SK-N-SH (cell line): ENCODE measurements around the gene LPP. TPM values are rescaled to one million over a fixed set of nuclear protein-coding genes. Genes with fewer than 3 reads are reported as not detected.

ENCODE experiments used
- CTCF ChIA-PET: fragments of 300-600, 350-600 bp; formaldehyde crosslinking; extraction: SDS; loops from one replicate; lab custom pipeline; 2021; lab: Yijun Ruan, JAX
- POLR2A ChIA-PET: fragments of 350-600 bp; sonication (Branson Sonifier 250); formaldehyde crosslinking; extraction: SDS; loops from one replicate; lab custom pipeline; 2020; ENCODE audit warnings: antibody characterized with exemption, inconsistent platforms; lab: Yijun Ruan, JAX
- DNase-seq: peaks from one replicate; pipeline ENCODE4 v3.0.0; 2012
- H2AFZ ChIP-seq: fragments of 200-600 bp; sonication (generic); 2 replicates; pipeline ENCODE4 v1.8.1; 2016; ENCODE audit warnings: antibody characterized with exemption, mild to moderate bottlenecking, low read depth
- H3F3A ChIP-seq: fragments of 200-600 bp; sonication (generic); replicated peaks from 2 replicates; pipeline ENCODE3; 2016; ENCODE audit warnings: antibody characterized with exemption, mild to moderate bottlenecking; ENCODE audit not compliant: insufficient read depth
- H3K27ac ChIP-seq, 2 experiments: fragments of 200-500 bp in 1 of 2; fragments of 200-600 bp in 1 of 2; sonication (Bioruptor generic) in 1 of 2; sonication (generic), shearing (Covaris generic) in 1 of 2; 2 replicates each; pipeline versions ENCODE4 v1.5.1 to v1.6.1; 2014 to 2016; ENCODE audit warnings: low read depth in 2 of 2, inconsistent platforms in 1 of 2, low read length in 1 of 2, mild to moderate bottlenecking in 1 of 2, mixed read lengths in 1 of 2
- H3K27me3 ChIP-seq: fragments of 200-600 bp; sonication (generic), shearing (Covaris generic); 2 replicates; pipeline ENCODE4 v1.6.1; 2016; ENCODE audit warnings: mixed run types; ENCODE audit not compliant: insufficient read depth
- H3K36me3 ChIP-seq, 2 experiments: fragments of 200-500 bp in 1 of 2; fragments of 200-600 bp in 1 of 2; sonication (Bioruptor generic) in 1 of 2; sonication (generic) in 1 of 2; replicated peaks in 1 of 2; 2 replicates each; pipeline versions ENCODE3 to v1.5.1; 2014 to 2016; ENCODE audit warnings: low read length in 1 of 2, mild to moderate bottlenecking in 1 of 2; ENCODE audit not compliant: insufficient read depth in 2 of 2, control insufficient read depth in 1 of 2
- H3K4me1 ChIP-seq, 2 experiments: fragments of 200-500 bp in 1 of 2; fragments of 200-600 bp in 1 of 2; sonication (Bioruptor generic) in 1 of 2; sonication (generic), shearing (Covaris generic) in 1 of 2; 2 replicates each; pipeline versions ENCODE4 v1.5.1 to v1.6.1; 2014 to 2016; ENCODE audit warnings: low read depth in 1 of 2, low read length in 1 of 2, mixed run types in 1 of 2; ENCODE audit not compliant: insufficient read depth in 2 of 2, control insufficient read depth in 1 of 2
- H3K4me2 ChIP-seq: fragments of 200-600 bp; sonication (generic), shearing (Covaris generic); 2 replicates; pipeline ENCODE4 v1.6.1; 2017; ENCODE audit warnings: mixed run types
- H3K4me3 ChIP-seq, 2 experiments: fragments of 200-500 bp in 1 of 2; fragments of 200-600 bp in 1 of 2; sonication (Bioruptor generic) in 1 of 2; sonication (generic), shearing (Covaris generic) in 1 of 2; 2 replicates each; pipeline versions ENCODE4 v1.5.1 to v1.8.1; 2014 to 2016; ENCODE audit warnings: low read depth in 2 of 2, inconsistent platforms in 1 of 2, low read length in 1 of 2, mild to moderate bottlenecking in 1 of 2, mixed read lengths in 1 of 2, moderate library complexity in 1 of 2
- H3K79me2 ChIP-seq: fragments of 200-600 bp; sonication (generic); 2 replicates; pipeline ENCODE4 v1.8.1; 2017; ENCODE audit warnings: mild to moderate bottlenecking; ENCODE audit not compliant: insufficient read depth
- H3K9ac ChIP-seq: fragments of 200-600 bp; sonication (generic); 2 replicates; pipeline ENCODE4 v1.6.1; 2017; ENCODE audit warnings: mixed run types
- H3K9me2 ChIP-seq: fragments of 200-600 bp; sonication (generic); 2 replicates; pipeline ENCODE4 v1.6.1; 2017; ENCODE audit warnings: mixed run types
- H3K9me3 ChIP-seq: fragments of 200-600 bp; sonication (generic); 2 replicates; pipeline ENCODE4 v1.6.1; 2017; ENCODE audit warnings: mixed run types, mild to moderate bottlenecking, moderate library complexity
- H4K20me1 ChIP-seq: fragments of 200-600 bp; sonication (generic); 2 replicates; pipeline ENCODE4 v1.6.1; 2017; ENCODE audit warnings: mild to moderate bottlenecking, mixed run types; ENCODE audit not compliant: insufficient read depth
- CTCF ChIP-seq: fragments of 200-600 bp; sonication (generic); IDR thresholded peaks from 2 replicates; pipeline ENCODE4 v1.6.1; 2017; ENCODE audit warnings: antibody characterized with exemption, mild to moderate bottlenecking, moderate library complexity
- EZH2phosphoT487 ChIP-seq: fragments of 200-600 bp; sonication (generic); IDR thresholded peaks from 2 replicates; pipeline ENCODE4 v1.6.1; 2017; ENCODE audit warnings: low read depth, mixed run types, mild to moderate bottlenecking, antibody characterized with exemption, moderate library complexity, borderline replicate concordance
- FOSL2 ChIP-seq: IDR thresholded peaks from 2 replicates; pipeline ENCODE4 v1.4.0; 2012; ENCODE audit warnings: low read depth, mild to moderate bottlenecking, moderate library complexity, borderline replicate concordance
- FOXJ3 ChIP-seq: sonication (generic); formaldehyde crosslinking; IDR thresholded peaks from 2 replicates; pipeline ENCODE4 v1.5.1; 2020; ENCODE audit warnings: mild to moderate bottlenecking, missing genetic modification reagents
- FOXM1 ChIP-seq: IDR thresholded peaks from 2 replicates; pipeline ENCODE4 v1.4.0; 2012; ENCODE audit warnings: low read depth, mild to moderate bottlenecking
- GABPA ChIP-seq: IDR thresholded peaks from 2 replicates; pipeline ENCODE4 v1.4.0; 2012; ENCODE audit warnings: low read depth, mild to moderate bottlenecking
- IRF3 ChIP-seq: fragments of 150-350 bp; IDR thresholded peaks from 2 replicates; pipeline ENCODE4 v1.6.1; 2016; ENCODE audit warnings: mild to moderate bottlenecking, low read depth, low read length
- MAX ChIP-seq: IDR thresholded peaks from 2 replicates; pipeline ENCODE4 v1.4.0; 2012; ENCODE audit warnings: low read depth
- MEF2A ChIP-seq: IDR thresholded peaks from 2 replicates; pipeline ENCODE4 v1.4.0; 2012; ENCODE audit warnings: low read depth, borderline replicate concordance
- POLR2AphosphoS5 ChIP-seq: IDR thresholded peaks from 2 replicates; pipeline ENCODE4 v1.6.1; 2012; ENCODE audit warnings: low read depth, low read length
- REST ChIP-seq: IDR thresholded peaks from 2 replicates; pipeline ENCODE4 v1.6.1; 2012; ENCODE audit warnings: mild to moderate bottlenecking, low read depth, low read length, moderate library complexity
- RFX5 ChIP-seq: IDR thresholded peaks from 2 replicates; pipeline ENCODE4 v1.6.1; 2012; ENCODE audit warnings: mild to moderate bottlenecking, improper control_type of control experiment, low read length
- RXRA ChIP-seq: IDR thresholded peaks from 2 replicates; pipeline ENCODE4 v1.4.0; 2012; ENCODE audit warnings: low read depth, mild to moderate bottlenecking, borderline replicate concordance
- SIN3A ChIP-seq: IDR thresholded peaks from 2 replicates; pipeline ENCODE4 v1.6.1; 2012; ENCODE audit warnings: low read depth, mild to moderate bottlenecking, low read length, moderate library complexity, borderline replicate concordance
- TCF12 ChIP-seq: IDR thresholded peaks from 2 replicates; pipeline ENCODE4 v1.4.0; 2012
- USF2 ChIP-seq: fragments of 150-350 bp; IDR thresholded peaks from 2 replicates; pipeline ENCODE4 v1.6.1; 2017; ENCODE audit warnings: antibody characterized with exemption, low read length, low read depth, borderline replicate concordance
- YY1 ChIP-seq: IDR thresholded peaks from 2 replicates; pipeline ENCODE4 v1.4.0; 2012; ENCODE audit warnings: low read depth, mild to moderate bottlenecking
- ZBTB33 ChIP-seq: IDR thresholded peaks from 2 replicates; pipeline ENCODE4 v1.4.0; 2012; ENCODE audit warnings: low read depth, borderline replicate concordance
- WGBS: methylation state at CpG from one replicate; pipeline ENCODE4 v1.1.6; 2017; ENCODE audit warnings: low lambda C conversion rate; 5-methylcytosine and 5-hydroxymethylcytosine counted together
- polyA plus RNA-seq, 3 experiments: library from polyadenylated mRNA; depleted of rRNA; stranded (reverse); fragments of >200 nt; gene quantifications; 2 replicates each; pipeline ENCODE4 v1.2.3, GENCODE V29; 2012

The LPP gene
- polyA plus RNA-seq, 1 of the 3 experiments (the other 2 are of a cell fraction) = 6.6 TPM

- Histone ChIP-seq H3K9me3 (no peaks in the 10 kb centered on the region), H3K27me3 (no peaks in the 10 kb centered on the region), H3K4me1 (peaks cover 0 to 10% of the 10 kb centered on the region in 2 experiments; a peak in 1 of 4 replicates), H2AFZ (no peak overlapping the region), H3F3A (peaks cover 5% of the 10 kb centered on the region), H4K20me1 (no peaks in the 10 kb centered on the region), H3K4me2 (no peak overlapping the region), H3K9me2 (no peaks in the 10 kb centered on the region), H3K36me3 (no peaks in the 10 kb centered on the region), H3K4me3 (no peak overlapping the region), H3K27ac (no peak overlapping the region), H3K79me2 (no peaks in the 10 kb centered on the region), H3K9ac (no peak overlapping the region)
- DNase-seq = no peak
- TF ChIP-seq EZH2phosphoT487 = no peak
- TF ChIP-seq FOXJ3 (CRISPR knock-in tag) = no peak
- no peak for TF ChIP-seq ZBTB33
- TF ChIP-seq RXRA = no peak
- no peak for TF ChIP-seq CTCF
- no peak for TF ChIP-seq GABPA
- TF ChIP-seq FOXM1 = no peak
- TF ChIP-seq YY1 = no peak
- no peak for TF ChIP-seq MAX
- TF ChIP-seq POLR2AphosphoS5 = no peak
- TF ChIP-seq IRF3 = no peak
- no peak for TF ChIP-seq SIN3A
- TF ChIP-seq REST = no peak
- no peak for TF ChIP-seq FOSL2
- no peak for TF ChIP-seq USF2
- no peak for TF ChIP-seq MEF2A
- TF ChIP-seq TCF12 = no peak
- TF ChIP-seq RFX5 = no peak
- ChIA-PET POLR2A (no interaction called here), CTCF (no interaction called here)
- 86% methylated on average over 2 of the region's 2 CpGs for WGBS
Measured at GRCh38 chr3:188923671-188924070, 769.7 kb downstream of the LPP start.
